GM18526 (cell line): Measurements from ENCODE around the gene ZSWIM2.

ENCODE experiments used
- POLR2A ChIP-seq: IDR thresholded peaks from 3 replicates; pipeline ENCODE4 v1.6.1; 2011; ENCODE audit not compliant: insufficient read length; ENCODE audit errors: extremely low read depth

ZSWIM2 gene

GRCh38 chr2:186862869-186863709 is 14.1 kb upstream of the ZSWIM2 start:
- no peak for TF ChIP-seq POLR2A

GRCh38 chr2:186855216-186855615 is 6.2 kb upstream of the ZSWIM2 start:
- TF ChIP-seq POLR2A, result no peak

GRCh38 chr2:186853951-186854350 is 5.0 kb upstream of the ZSWIM2 start:
- no peak for TF ChIP-seq POLR2A

- TF ChIP-seq POLR2A, result no peak
Observed at GRCh38 chr2:186852508-186852907, 3.5 kb upstream of the ZSWIM2 start.

- TF ChIP-seq POLR2A, result no peak
Observed at GRCh38 chr2:186842373-186842772, 6.6 kb downstream of the ZSWIM2 start.

GRCh38 chr2:186841940-186842339 is 7.0 kb downstream of the ZSWIM2 start:
- TF ChIP-seq POLR2A, result no peak

GRCh38 chr2:186835628-186836027 is 13.3 kb downstream of the ZSWIM2 start:
- TF ChIP-seq POLR2A, result no peak

- TF ChIP-seq POLR2A, result no peak
Observed at GRCh38 chr2:186827862-186828492, 21.0 kb downstream of the ZSWIM2 start.

GRCh38 chr2:186827411-186827810 is 21.6 kb downstream of the ZSWIM2 start:
- no peak for TF ChIP-seq POLR2A

- no peak for TF ChIP-seq POLR2A
Observed at GRCh38 chr2:186822323-186822722, 26.6 kb downstream of the ZSWIM2 start.

GRCh38 chr2:186820303-186820702 is 28.7 kb downstream of the ZSWIM2 start:
- TF ChIP-seq POLR2A, result no peak

- TF ChIP-seq POLR2A, result no peak
Observed at GRCh38 chr2:186806591-186806990, 42.4 kb downstream of the ZSWIM2 start.

- TF ChIP-seq POLR2A, result no peak
Observed at GRCh38 chr2:186784930-186785329, 64.0 kb downstream of the ZSWIM2 start.

GRCh38 chr2:186783254-186783653 is 65.7 kb downstream of the ZSWIM2 start:
- TF ChIP-seq POLR2A, result no peak

- TF ChIP-seq POLR2A, result no peak
Observed at GRCh38 chr2:186780701-186781316, 68.2 kb downstream of the ZSWIM2 start.
